Measurements from ENCODE around the gene PCED1B.
A peak's percentile ranks its signal among the peaks of the same experiment; 100 is the strongest.

GRCh38 chr12:47035484-47035883, 43.9 kb upstream of the PCED1B start:
- peak; percentile 39 for TF ChIP-seq POLR2AphosphoS5 (IDR thresholded peaks at IDR 0.05)
- no peak for TF ChIP-seq CTCF (IDR thresholded peaks at IDR 0.05)
- no peak for TF ChIP-seq POLR2A (IDR thresholded peaks at IDR 0.05)
